ENCODE measurements around the gene CNGB1.
"Not testable (repeated sequence)": the region's sequence is repeated elsewhere in the genome, so short reads cannot be mapped to it uniquely, and the experiment has no call there.

The CNGB1 gene

DNA sequence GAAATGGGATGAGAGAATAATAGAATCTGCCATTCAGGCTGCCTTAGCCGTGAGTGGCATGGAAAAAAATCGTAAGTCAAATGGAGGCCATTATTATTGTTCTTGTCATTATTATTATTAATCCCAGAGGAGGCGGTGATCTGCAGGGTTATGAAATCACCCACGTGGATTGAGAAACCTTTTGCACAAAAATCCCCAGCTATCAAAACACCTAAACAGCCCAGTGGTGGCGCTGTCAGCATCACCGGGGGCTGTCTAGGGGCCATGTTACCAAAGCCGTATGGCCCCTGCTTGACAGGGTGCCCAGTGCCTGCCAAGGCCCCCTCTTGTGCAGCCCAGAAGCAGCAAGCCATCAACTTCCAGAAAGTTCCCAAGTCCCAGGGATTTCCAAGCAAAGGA lies 25.2 kb downstream of the CNGB1 start:
- Mint-ChIP-seq H3K27ac (no peak overlapping the region), H3K27me3 (no peaks in the 10 kb centered on the region)

DNA sequence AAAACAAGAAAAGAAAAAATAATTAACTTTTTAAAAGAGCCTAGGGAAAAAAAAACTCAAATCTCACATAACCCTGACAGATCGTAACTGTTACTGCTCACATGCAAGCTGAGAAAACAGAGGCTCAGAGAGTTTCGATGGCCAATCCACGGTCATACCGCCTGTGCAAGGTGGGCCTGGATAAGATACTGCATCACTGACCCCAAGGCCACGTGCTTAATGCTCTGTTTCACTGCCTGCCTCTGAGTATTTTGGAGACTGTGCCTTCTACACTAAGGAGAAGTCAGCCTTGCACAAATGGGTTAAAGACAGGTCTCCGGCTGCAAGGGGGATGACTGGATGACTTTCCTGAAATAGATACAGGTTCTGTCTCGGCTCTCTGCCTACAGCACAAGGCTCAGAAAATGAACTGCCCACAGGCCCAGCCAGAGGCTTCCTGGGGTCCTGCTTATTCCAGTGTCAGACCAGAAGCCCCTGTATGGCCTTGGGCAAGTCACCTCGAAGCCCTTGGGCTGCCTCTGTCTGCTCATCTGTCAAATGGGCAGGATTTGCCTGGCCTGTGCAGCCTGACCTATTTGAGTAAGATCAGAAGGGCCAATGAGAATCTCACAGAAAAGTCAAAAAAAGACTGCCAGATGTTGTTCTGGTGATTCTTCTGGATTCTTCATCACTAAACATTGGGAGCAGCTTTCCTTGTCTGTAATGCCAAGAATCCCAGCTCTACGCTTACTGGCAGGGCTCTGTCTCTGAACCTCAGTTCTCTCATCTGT lies 25.8 kb downstream of the CNGB1 start:
- no peaks in the 10 kb centered on the region for H3K9me3 Mint-ChIP-seq
- H3K27ac Mint-ChIP-seq = no peak overlapping the region
- ATAC-seq = no peak
- no peak for DNase-seq
- no peaks in the 10 kb centered on the region for H3K27me3 Mint-ChIP-seq
- H3K4me1 Mint-ChIP-seq = no peaks in the 10 kb centered on the region
- no peak overlapping the region for H3K4me3 Mint-ChIP-seq
- H3K36me3 Mint-ChIP-seq (ENCODE audit: low read depth) = no peaks in the 10 kb centered on the region

More for the DNA sequence above, 25.2 kb downstream of the CNGB1 start:
- DNase-seq = no peak
- ATAC-seq = no peak
- Mint-ChIP-seq H3K36me3 (ENCODE audit: low read depth) (no peaks in the 10 kb centered on the region), H3K4me1 (no peaks in the 10 kb centered on the region), H3K9me3 (no peaks in the 10 kb centered on the region), H3K4me3 (no peak overlapping the region)

DNA sequence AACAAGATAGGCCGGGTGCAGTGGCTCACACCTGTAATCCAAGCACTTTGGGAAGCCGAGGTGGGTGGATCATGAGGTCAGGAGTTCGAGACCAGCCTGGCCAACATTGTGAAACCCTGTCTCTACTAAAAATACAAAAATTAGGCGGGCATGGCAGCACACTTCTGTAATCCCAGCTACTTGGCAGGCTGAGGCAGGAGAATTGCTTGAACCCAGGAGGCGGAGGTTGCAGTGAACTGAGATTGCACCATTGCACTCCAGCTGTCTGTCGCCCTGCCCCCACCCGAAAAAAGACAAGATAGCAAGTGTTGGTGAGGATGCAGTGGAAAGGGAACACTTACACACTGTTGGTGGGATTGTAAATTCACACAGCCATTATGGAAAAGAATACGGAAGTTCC lies 27.5 kb downstream of the CNGB1 start:
- H3K4me1 Mint-ChIP-seq; DNase-seq; ATAC-seq; H3K36me3 Mint-ChIP-seq (ENCODE audit: low read depth); H3K27ac Mint-ChIP-seq; H3K27me3 Mint-ChIP-seq; H3K9me3 Mint-ChIP-seq; H3K4me3 Mint-ChIP-seq: not testable (repeated sequence)

DNA sequence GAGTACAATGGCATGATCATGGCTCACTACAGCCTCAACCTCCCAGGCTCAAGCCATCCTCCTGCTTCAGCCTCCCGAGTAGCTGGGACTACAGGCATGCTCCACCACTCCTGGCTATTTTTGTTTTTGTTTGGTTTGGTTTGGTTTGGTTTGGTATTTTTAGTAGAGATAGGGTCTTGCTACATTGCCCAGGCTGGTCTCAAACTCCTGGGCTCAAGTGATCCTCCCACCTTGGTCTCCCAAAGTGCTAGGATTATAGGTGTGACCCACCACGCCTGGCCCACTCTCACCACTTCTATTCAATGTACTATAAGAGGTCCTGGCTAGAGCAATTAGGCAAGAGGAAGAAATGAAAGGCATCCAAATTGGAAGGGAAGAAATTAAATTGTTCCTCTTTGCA lies 29.0 kb downstream of the CNGB1 start:
- H3K4me1 Mint-ChIP-seq, H3K27ac Mint-ChIP-seq: not testable (repeated sequence)

DNA sequence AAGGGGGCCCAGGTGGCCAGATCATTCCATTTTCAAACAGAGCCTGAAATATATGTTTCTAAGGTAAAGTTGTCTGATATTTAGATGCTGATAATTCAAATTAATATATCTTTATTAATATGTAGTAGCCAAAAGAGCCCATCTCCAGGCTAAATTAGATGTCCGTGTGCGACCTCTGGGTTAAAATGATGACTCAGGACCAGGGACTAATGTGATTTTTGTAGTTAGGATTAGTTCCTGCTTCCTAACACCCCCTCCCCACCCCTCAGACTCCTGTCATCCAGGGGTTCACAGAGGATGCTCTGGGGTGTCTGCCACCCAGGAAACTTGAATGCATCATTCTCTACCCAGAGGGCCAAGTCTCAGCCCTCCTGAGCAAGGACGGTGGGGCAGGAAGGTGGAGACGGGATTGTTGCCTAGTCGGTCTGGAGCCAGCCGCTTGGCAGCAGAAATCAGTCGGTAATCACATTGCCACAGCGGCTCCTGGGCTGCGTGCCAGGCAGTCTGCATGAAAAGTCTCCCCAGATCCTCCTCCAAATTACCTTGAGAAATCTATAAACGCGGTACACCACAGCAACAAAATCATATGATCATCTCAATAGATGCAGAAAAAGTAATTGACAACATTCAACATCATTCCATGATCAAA lies 29.8 kb downstream of the CNGB1 start:
- no peaks in the 10 kb centered on the region for H3K9me3 Mint-ChIP-seq
- H3K4me1 Mint-ChIP-seq = no peaks in the 10 kb centered on the region
- DNase-seq = no peak
- ATAC-seq = no peak
- H3K27me3 Mint-ChIP-seq = peaks cover 2% of the 10 kb centered on the region
- H3K27ac Mint-ChIP-seq = no peak overlapping the region
- no peaks in the 10 kb centered on the region for H3K36me3 Mint-ChIP-seq (ENCODE audit: low read depth)
- no peak overlapping the region for H3K4me3 Mint-ChIP-seq

More for the DNA sequence above, 29.0 kb downstream of the CNGB1 start:
- not testable (repeated sequence) for DNase-seq; H3K9me3 Mint-ChIP-seq; H3K4me3 Mint-ChIP-seq; H3K27me3 Mint-ChIP-seq; H3K36me3 Mint-ChIP-seq (ENCODE audit: low read depth); ATAC-seq

DNA sequence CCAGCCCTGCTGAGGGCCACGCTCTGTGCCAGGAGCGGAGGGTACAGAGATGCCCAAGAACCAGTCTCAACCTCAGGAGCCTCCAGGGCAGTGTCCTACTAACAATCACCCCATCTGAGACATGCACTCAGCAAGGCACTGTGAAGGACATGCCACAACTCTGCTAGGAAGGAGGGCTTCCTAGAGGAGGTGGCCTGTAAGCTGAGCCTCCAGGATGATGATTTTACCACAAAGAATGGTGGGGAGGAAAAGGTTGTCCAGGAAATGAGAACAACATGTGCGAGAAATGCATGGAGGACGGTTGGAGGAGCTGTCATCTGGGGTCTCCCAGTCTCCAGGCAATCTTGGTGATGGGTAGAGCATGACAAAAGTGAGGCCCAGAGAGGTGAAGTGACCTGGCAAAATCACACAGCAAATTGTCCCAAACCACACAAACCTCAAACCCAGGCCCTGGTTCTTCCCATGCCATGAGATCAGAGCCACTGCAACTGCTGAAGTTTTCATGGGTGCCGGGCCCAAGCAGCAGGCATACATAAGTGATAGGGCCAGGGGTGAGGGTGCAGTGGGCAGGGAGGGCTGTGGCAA lies 30.5 kb downstream of the CNGB1 start:
- Mint-ChIP-seq H3K36me3 (ENCODE audit: low read depth) (no peaks in the 10 kb centered on the region), H3K9me3 (no peaks in the 10 kb centered on the region), H3K27ac (no peak overlapping the region), H3K27me3 (peaks cover 2% of the 10 kb centered on the region), H3K4me3 (no peak overlapping the region), H3K4me1 (no peaks in the 10 kb centered on the region)
- DNase-seq (no peak), ATAC-seq (no peak)

DNA sequence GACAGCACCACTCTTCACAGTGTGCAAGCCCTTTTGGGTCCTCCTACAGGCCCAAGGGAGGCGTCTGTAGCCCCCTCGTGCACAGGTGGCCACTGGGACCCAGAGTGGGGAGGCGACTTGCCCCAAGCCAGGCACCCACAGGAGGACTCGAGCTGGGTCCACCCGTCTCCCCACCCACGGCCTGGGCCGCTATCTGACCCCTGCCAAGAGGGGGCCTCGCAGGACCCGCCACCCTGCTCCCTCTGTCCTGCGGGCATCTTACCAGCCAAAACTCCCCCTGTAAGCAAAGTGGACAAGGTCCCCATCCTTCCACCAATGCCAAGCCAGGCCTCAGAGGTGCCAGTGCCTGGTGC lies 31.1 kb downstream of the CNGB1 start:
- H3K27me3 Mint-ChIP-seq = peaks cover 2% of the 10 kb centered on the region
- H3K9me3 Mint-ChIP-seq = no peaks in the 10 kb centered on the region
- no peak for DNase-seq
- no peak overlapping the region for H3K4me3 Mint-ChIP-seq
- no peaks in the 10 kb centered on the region for H3K36me3 Mint-ChIP-seq (ENCODE audit: low read depth)
- no peaks in the 10 kb centered on the region for H3K4me1 Mint-ChIP-seq
- ATAC-seq = no peak
- no peak overlapping the region for H3K27ac Mint-ChIP-seq

DNA sequence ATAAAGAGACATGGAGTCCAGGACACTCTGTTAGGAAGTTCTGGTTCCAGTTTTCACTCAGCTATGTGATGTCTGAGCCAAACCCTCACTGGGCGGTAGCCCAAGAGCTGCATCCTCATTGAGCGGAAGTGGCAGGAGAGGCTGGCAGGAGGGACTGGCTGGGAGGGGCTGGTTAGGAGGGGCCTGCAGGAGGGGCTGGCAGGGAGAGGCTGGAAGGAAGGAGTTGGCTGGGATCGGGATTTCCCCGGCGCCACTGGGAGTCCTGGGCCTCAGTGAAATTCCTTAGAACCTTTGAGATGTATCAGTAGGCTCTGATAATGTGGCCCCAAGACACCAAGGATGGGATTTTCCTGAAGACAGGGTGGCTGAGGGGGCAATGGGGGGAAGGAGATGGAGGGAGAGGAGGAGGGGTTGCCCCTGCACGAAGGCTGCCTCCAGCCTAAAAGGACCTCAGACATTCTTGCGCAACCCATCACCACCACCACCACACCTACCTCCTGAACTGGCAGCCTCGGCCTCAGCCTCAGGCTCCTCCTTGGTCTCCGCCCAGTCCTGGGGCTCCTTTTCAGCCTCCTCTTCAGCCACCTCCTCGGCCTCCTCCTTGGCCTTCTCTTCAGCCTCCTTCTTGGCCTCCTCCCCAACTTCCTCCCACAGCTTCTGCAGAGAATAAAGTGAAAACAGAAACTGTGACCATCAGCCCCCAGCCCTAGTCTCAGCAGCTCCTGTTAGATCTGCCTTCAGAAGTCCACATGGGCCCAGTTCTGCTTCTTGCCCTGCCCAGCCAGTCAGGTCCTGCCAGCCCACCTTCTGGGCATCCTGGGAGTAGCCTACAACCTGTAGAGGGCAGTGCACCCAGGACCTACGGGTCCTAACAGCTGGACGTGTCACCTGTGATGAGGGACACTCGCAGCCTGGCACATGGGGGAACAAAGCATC lies 31.7 kb downstream of the CNGB1 start:
- H3K27ac Mint-ChIP-seq = no peak overlapping the region
- DNase-seq (no peak), ATAC-seq (no peak)
- no peaks in the 10 kb centered on the region for H3K36me3 Mint-ChIP-seq (ENCODE audit: low read depth)
- H3K4me1 Mint-ChIP-seq = no peaks in the 10 kb centered on the region
- no peak overlapping the region for H3K4me3 Mint-ChIP-seq
- H3K27me3 Mint-ChIP-seq = peaks cover 2% of the 10 kb centered on the region
- H3K9me3 Mint-ChIP-seq = no peaks in the 10 kb centered on the region

DNA sequence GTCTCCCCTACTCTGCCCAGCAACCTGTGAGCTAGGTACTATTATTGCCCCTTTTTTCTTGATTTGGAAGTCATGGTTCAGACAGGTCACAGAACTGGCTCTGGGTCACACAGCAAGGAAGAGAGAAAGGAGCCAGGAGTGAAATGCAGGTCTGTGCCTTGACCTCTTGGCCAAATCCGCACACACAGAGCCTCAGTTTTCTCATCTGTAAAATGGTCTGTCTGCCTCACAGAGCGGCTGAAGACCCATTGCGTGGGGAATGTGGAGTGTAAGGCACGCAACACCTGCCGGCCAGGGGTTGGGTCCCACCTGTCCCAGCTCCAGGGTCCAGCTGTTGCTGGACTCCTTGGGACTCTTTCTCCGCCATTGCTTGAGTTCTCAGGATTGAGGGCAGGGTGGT lies 32.4 kb downstream of the CNGB1 start:
- Mint-ChIP-seq H3K4me1 (no peaks in the 10 kb centered on the region), H3K36me3 (ENCODE audit: low read depth) (no peaks in the 10 kb centered on the region), H3K4me3 (no peak overlapping the region), H3K9me3 (no peaks in the 10 kb centered on the region), H3K27me3 (peaks cover 2% of the 10 kb centered on the region), H3K27ac (no peak overlapping the region)
- ATAC-seq (no peak), DNase-seq (no peak)

DNA sequence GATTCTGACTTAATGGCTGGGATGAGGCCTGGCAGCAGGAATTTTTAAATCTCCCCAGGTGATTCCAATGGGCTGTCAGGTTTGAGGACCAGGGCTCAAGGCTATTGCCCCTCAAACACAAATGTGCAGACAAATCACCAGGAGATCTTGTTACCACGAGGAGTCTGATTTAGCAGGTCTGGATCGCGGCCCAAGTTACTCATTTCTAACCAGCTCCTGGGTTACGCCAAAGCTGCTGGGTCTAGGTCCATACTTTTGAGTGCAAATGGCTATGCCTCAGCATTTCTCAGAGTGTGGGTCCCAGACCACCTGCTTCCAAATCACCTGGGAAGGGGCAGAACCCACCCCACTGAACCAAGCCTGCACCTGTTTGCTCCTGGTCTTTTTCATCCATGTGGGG lies 33.1 kb downstream of the CNGB1 start:
- Mint-ChIP-seq H3K36me3 (ENCODE audit: low read depth) (no peaks in the 10 kb centered on the region), H3K9me3 (no peaks in the 10 kb centered on the region), H3K27me3 (peaks cover 2% of the 10 kb centered on the region), H3K4me3 (no peak overlapping the region), H3K27ac (no peak overlapping the region), H3K4me1 (no peaks in the 10 kb centered on the region)
- ATAC-seq (no peak), DNase-seq (no peak)

DNA sequence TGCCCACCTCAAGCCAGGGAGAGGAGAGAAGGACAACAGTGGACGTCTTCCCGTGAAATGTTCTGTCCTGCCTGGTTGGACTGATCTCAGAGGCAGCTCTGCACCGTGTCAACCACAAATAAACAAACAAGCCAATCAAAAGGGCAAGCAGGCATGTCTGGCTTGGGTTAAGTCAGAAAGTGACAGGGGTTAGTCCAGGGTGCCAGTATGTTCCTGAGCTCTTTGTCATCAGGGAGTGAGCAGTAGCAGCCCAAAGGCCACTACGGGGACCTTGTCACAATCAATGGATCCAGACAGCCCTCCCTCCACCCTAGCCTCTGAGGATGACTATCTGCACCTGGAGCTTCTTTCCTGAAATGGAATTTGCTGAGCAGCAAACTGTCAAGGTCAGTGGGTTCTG lies 35.0 kb downstream of the CNGB1 start:
- Mint-ChIP-seq H3K27ac (no peak overlapping the region), H3K4me1 (no peaks in the 10 kb centered on the region), H3K9me3 (no peaks in the 10 kb centered on the region), H3K4me3 (no peak overlapping the region), H3K36me3 (ENCODE audit: low read depth) (no peaks in the 10 kb centered on the region), H3K27me3 (peaks cover 2% of the 10 kb centered on the region)
- no peak for DNase-seq
- ATAC-seq = no peak

DNA sequence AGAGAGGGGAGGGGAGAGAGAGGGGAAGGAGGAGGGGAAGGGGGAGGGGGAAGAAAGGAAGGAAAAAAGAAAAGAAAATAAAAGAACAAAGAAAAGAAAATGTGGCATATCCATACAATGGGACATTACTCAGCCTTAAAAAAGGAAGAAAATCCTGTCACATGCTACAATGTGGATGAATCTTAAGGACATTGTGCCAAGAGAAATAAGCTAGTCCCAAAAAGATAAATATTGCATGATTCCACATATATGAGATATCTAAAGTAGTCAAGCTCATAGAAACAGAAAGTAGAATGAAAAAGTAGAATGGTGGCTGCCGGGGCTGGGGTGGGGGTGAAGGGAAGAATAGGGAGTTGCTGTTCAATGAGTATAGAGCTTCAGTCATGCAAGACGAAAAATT lies 40.4 kb downstream of the CNGB1 start:
- Mint-ChIP-seq H3K27ac (no peak overlapping the region), H3K36me3 (ENCODE audit: low read depth) (no peaks in the 10 kb centered on the region), H3K27me3 (peaks cover 6% of the 10 kb centered on the region), H3K4me1 (no peaks in the 10 kb centered on the region), H3K4me3 (no peak overlapping the region), H3K9me3 (no peaks in the 10 kb centered on the region)
- DNase-seq (no peak), ATAC-seq (no peak)

DNA sequence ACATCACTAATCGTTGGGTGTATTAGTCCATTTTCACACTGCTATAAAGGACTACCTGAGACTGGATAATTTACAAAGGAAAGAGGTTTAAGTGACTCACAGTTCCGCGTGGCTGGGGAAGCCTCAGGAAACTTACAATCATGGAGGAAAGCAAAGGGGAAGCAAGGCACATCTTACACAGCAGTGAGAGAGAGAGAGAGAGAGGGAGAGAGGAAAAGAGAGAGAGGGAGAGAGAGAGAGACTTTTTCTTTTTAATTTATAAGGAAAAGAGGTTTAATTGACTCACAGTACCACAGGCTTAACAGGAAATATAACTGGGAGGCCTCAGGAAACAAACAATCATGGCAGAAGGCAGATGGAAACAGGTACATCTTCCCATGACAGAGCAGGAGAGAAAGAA lies 41.7 kb downstream of the CNGB1 start:
- no peaks in the 10 kb centered on the region for H3K9me3 Mint-ChIP-seq
- peaks cover 6% of the 10 kb centered on the region for H3K27me3 Mint-ChIP-seq
- H3K4me3 Mint-ChIP-seq = no peak overlapping the region
- H3K4me1 Mint-ChIP-seq = no peaks in the 10 kb centered on the region
- DNase-seq = no peak
- H3K27ac Mint-ChIP-seq = no peak overlapping the region
- H3K36me3 Mint-ChIP-seq (ENCODE audit: low read depth) = no peaks in the 10 kb centered on the region
- ATAC-seq = no peak

DNA sequence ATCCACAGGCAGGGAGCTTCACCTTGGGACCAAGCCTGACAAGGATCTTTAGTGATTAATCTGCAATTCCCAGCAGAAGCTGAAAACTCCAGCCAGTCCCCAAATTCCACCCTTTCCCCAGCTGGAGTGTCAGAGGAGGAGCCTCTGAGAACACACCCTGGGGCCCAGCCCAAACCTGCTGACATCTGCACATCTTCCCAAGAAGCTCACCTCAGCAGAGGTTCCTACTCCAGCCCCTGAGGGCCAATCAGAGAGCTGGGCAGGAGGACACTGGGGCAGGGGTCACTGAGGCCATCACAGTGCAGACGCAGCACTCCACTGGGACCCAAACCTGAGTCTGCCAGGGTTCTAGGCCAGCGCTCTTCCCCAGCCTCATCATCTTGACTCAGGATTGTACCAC lies 44.9 kb downstream of the CNGB1 start:
- H3K4me1 Mint-ChIP-seq = no peaks in the 10 kb centered on the region
- ATAC-seq (no peak), DNase-seq (no peak)
- no peaks in the 10 kb centered on the region for H3K9me3 Mint-ChIP-seq
- no peak overlapping the region for H3K4me3 Mint-ChIP-seq
- peaks cover 6% of the 10 kb centered on the region for H3K27me3 Mint-ChIP-seq
- no peaks in the 10 kb centered on the region for H3K36me3 Mint-ChIP-seq (ENCODE audit: low read depth)
- H3K27ac Mint-ChIP-seq = no peak overlapping the region
